Activated naive CD4-positive, alpha-beta T cell treated with Interleukin-2 at 50 U/mL for 16 hours (primary cell): ENCODE results near the gene GLDC.
"Not testable (repeated sequence)": the region's sequence is repeated elsewhere in the genome, so short reads cannot be mapped to it uniquely, and the experiment has no call there.

ENCODE experiments used
- DNase-seq: peaks from one replicate; pipeline ENCODE4 v3.0.0-alpha.2; 2020

GLDC gene

DNA sequence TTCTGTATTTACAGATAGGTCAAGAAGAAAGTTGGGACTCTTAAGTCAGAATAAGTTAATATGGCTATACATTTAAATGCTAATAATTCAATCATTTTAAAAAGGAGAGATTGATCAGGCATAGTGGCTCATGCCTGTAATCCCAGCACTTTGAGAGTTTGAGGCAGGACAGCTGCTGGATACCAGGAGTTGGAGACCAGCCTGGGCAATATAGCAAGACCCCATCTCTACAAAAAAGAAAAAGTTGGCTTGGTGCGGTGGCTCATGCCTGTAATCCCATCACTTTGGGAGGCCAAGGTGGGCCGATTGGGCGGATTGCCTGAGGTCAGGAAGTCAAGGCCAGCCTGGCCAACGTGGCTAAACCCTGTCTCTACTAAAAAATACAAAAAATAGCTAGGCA lies 15.0 kb upstream of the GLDC start:
- DNase-seq, result no peak

GRCh38 chr9:6658628-6659353 lies 13.3 kb upstream of the GLDC start:
- no peak for DNase-seq

DNA sequence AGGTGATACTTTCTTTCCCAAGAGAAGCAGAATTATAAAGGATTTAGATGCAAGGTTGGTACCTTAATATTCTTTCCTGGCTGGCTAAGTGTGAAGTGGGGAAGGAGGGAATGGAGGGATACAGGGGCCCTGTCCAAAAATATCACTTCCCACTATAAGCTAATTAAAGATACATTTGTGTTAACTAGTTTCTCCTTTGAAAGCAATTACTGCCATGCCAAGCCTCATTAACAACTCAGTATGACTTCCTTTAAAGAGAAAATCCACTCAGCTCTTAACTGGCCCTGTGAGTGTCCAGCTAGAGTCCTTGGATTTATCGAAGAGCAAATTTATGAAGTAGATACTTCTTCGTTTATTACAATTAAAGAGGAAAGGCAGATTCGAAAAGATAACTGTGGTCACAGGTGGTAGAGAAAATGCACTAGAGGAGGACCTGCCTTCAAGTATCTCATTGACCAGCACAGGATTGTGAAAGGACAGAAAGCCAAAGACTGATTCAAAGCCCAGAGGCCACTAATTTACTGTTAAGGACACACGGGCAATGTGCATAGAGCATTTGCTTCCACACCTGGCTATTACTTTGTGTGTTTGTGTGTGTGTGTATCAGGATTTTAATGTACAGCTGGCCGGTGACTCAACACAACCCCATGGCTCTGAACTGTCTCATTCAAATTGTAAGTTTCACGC lies 11.2 kb upstream of the GLDC start:
- DNase-seq, result no peak

- no peak for DNase-seq
These were observed 9.5 kb upstream of the GLDC start for GRCh38 chr9:6655036-6655435.

GRCh38 chr9:6646293-6646636 lies 736 bp upstream of the GLDC start:
- peak; percentile 54 for DNase-seq

- peak; percentile 7 for DNase-seq
These were observed 499 bp downstream of the GLDC start for GRCh38 chr9:6645105-6645354.

GRCh38 chr9:6644346-6645104 lies 1.0 kb downstream of the GLDC start:
- no peak for DNase-seq

DNA sequence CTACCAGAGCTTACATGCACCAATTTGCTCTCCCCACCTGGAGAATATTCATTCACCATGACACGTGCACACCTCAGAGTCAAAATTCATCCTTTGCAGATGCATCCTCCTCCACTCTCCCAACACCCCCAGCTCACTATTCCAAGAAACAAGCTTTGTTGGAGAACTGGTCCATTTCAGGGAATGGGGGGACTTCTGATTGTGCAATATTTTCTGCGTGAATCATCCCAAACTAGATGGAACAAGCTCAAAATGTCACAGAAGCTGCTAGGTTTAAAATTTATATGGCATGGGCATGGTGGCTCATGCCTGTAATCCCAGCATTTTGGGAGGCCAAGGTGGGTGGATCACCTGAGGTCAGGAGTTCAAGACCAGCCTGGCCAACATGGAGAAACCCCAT lies 3.6 kb downstream of the GLDC start:
- DNase-seq, result no peak

- no peak for DNase-seq
These were observed 4.0 kb downstream of the GLDC start for GRCh38 chr9:6641561-6641960.

- no peak for DNase-seq
These were observed 4.5 kb downstream of the GLDC start for GRCh38 chr9:6641056-6641455.

GRCh38 chr9:6640268-6641051 lies 5.1 kb downstream of the GLDC start:
- DNase-seq, result no peak

- no peak for DNase-seq
These were observed 5.9 kb downstream of the GLDC start for GRCh38 chr9:6639622-6640021.

DNA sequence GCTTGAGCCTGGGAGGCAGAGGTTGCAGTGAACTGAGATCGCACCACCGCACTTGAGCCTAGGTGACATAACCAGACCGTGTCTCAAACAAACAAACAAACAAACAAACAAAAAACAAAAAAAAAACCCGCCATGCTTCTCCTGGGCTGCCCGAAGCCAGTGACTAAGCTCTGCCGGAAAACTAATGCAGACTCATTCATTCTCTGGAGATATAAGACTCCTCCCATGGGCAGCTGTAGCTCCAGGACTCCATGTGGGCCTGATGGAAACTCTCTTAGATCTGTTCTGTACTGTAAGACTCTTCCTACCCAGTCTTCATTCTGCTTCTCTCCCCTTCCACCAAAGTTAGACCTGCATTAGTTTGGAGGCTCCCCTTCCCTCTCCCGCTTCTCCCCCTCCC lies 11.1 kb downstream of the GLDC start:
- no peak for DNase-seq

GRCh38 chr9:6633378-6633777 lies 12.2 kb downstream of the GLDC start:
- no peak for DNase-seq

GRCh38 chr9:6632516-6633183 lies 12.9 kb downstream of the GLDC start:
- DNase-seq, result no peak

DNA sequence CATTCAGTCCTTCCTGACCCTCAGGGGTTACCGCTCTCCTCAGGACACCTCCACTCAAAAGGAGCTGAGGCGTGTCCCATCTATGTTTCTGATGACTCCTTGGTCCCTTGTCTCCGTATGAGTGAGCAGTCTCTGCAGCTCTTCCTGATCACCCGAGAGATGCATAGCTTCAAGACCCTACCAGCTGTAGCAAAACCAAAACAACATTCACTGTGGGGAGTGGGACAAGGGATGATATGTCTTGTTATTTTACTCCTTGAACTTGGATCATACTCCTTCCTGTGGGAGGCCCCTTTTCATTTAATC lies 14.4 kb downstream of the GLDC start:
- DNase-seq, result no peak

- no peak for DNase-seq
These were observed 14.9 kb downstream of the GLDC start for GRCh38 chr9:6630502-6631206.

DNA sequence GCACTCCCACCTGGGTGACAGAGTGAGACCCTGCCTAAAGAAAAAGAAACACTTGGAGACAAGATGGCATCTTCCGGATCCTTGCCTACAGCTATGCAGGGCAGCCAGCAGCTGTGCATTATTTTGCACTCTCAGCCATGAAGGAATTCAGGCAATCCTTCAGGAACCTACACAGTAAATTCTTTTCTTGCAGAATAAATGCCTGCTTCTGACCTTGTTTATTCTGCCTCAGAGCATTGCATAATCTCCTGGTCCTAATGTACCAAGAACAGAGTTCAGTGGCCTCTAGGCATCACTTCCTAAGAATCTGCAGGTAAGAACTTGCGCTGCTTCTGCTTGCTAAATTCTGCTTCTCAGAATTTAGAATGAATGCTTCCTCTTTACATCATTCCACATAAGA lies 16.8 kb downstream of the GLDC start:
- DNase-seq, result no peak

GRCh38 chr9:6625363-6625762 lies 20.2 kb downstream of the GLDC start:
- DNase-seq, result no peak

- DNase-seq, result not testable (repeated sequence)
These were observed 22.7 kb downstream of the GLDC start for GRCh38 chr9:6622784-6623183.

DNA sequence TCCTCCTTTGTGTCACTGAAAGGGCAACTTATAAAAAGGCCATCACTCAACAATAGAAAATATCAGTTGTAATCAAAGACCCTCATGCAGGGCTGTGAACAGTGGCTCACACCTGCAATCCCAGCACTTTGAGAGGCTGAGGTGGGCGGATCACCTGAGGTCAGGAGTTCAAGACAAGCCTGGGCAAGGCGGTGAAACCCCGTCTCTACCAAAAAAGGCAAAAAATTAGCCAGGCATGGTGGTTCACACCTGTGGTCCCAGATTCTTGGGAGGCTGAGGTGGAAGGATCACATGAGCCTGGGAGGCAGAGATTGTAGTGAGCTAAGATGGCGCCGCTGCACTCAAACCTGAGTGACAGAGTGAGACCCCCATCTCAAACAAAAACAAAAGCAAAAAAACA lies 24.7 kb downstream of the GLDC start:
- DNase-seq, result no peak

- DNase-seq, result no peak
These were observed 25.2 kb downstream of the GLDC start for GRCh38 chr9:6620353-6620752.

GRCh38 chr9:6619909-6620308 lies 25.6 kb downstream of the GLDC start:
- DNase-seq, result no peak
